HEK293T (cell line): ENCODE measurements around the gene UMODL1.

ENCODE experiments used
- ARNT ChIP-seq: fragments of 450-650 bp; IDR thresholded peaks from 2 replicates; pipeline ENCODE4 v1.6.1; 2017; ENCODE audit warnings: mild to moderate bottlenecking
- BHLHE40 ChIP-seq: fragments of 450-650 bp; IDR thresholded peaks from 2 replicates; pipeline ENCODE4 v1.6.1; 2016; ENCODE audit warnings: mild to moderate bottlenecking, moderate library complexity, borderline replicate concordance
- FOXA1 ChIP-seq: fragments of 450-650 bp; IDR thresholded peaks from 2 replicates; pipeline ENCODE4 v1.6.1; 2016; ENCODE audit warnings: mild to moderate bottlenecking
- FOXM1 ChIP-seq: fragments of 450-650 bp; IDR thresholded peaks from 2 replicates; pipeline ENCODE4 v1.6.1; 2017; ENCODE audit warnings: mild to moderate bottlenecking, borderline replicate concordance
- NFRKB ChIP-seq: fragments of 450-650 bp; IDR thresholded peaks from 2 replicates; pipeline ENCODE4 v1.6.1; 2016; ENCODE audit warnings: mild to moderate bottlenecking, moderate library complexity
- SUZ12 ChIP-seq: fragments of 450-650 bp; IDR thresholded peaks from 2 replicates; pipeline ENCODE4 v1.6.1; 2016; ENCODE audit warnings: mild to moderate bottlenecking

DNA sequence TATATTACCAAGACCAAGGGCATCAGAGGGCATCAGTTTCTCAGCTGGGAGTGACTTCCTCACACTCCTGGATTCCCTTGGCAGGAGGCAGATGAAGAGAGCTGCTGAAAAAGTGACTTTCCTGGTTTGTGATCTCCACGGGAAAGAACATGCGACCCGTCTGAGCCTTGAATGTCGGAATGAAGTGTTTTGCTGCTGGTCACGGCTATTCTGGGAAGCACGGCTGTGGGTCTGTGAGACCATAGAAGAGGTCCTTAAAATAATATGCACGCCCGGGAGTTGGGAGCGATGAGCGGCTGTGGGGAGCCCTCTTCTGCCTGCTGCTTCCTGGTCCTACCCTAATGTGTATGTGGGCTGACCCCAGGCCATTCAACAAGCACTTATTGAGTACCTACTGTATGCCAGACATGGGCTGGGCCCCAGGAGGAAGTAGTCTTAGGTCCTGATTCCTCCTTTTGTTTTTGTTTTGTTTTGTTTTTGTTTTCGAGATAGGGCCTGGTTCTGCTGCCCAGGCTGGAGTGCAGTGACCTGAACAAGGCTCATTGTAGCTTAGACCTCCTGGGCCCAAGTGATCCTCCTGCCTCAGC is 13.2 kb upstream of the UMODL1 start:
- TF ChIP-seq FOXA1, result no peak
- no peak for TF ChIP-seq BHLHE40
- no peak for TF ChIP-seq SUZ12
- TF ChIP-seq NFRKB, result no peak
- no peak for TF ChIP-seq ARNT
- no peak for TF ChIP-seq FOXM1
